ENCODE results near the gene ADGRE2.
"Not testable (repeated sequence)": the region's sequence is repeated elsewhere in the genome, so short reads cannot be mapped to it uniquely, and the experiment has no call there.

Gene ADGRE2

GRCh38 chr19:14792250-14792649 lies 13.9 kb upstream of the ADGRE2 start:
- H3K4me1 ChIP-seq (ENCODE audit: control insufficient read depth, insufficient read depth, low read length); H3K9ac ChIP-seq (ENCODE audit: low read length); DNase-seq (ENCODE audit: low read depth); H3K36me3 ChIP-seq (ENCODE audit: control insufficient read depth, insufficient read depth, low read length, severe bottlenecking); H3K4me3 ChIP-seq (ENCODE audit: low read length); H3K9me3 ChIP-seq (ENCODE audit: control insufficient read depth, low read length); H3K27me3 ChIP-seq (replicated peaks; ENCODE audit: control insufficient read depth, insufficient read depth, low read length): not testable (repeated sequence)

- no peak for DNase-seq (ENCODE audit: low read depth)
- Histone ChIP-seq H3K27me3 (replicated peaks; ENCODE audit: control insufficient read depth, insufficient read depth, low read length) (no peaks in the 10 kb centered on the region), H3K9ac (ENCODE audit: low read length) (no peak overlapping the region), H3K4me3 (ENCODE audit: low read length) (no peak overlapping the region), H3K4me1 (ENCODE audit: control insufficient read depth, insufficient read depth, low read length) (no peaks in the 10 kb centered on the region), H3K9me3 (ENCODE audit: control insufficient read depth, low read length) (no peaks in the 10 kb centered on the region), H3K36me3 (ENCODE audit: control insufficient read depth, insufficient read depth, low read length, severe bottlenecking) (no peaks in the 10 kb centered on the region)
Measured at GRCh38 chr19:14786421-14786851, 8.1 kb upstream of the ADGRE2 start.

- not testable (repeated sequence) for H3K4me1 ChIP-seq (ENCODE audit: control insufficient read depth, insufficient read depth, low read length); H3K9me3 ChIP-seq (ENCODE audit: control insufficient read depth, low read length); H3K36me3 ChIP-seq (ENCODE audit: control insufficient read depth, insufficient read depth, low read length, severe bottlenecking); H3K9ac ChIP-seq (ENCODE audit: low read length); H3K4me3 ChIP-seq (ENCODE audit: low read length); DNase-seq (ENCODE audit: low read depth); H3K27me3 ChIP-seq (replicated peaks; ENCODE audit: control insufficient read depth, insufficient read depth, low read length)
Measured at GRCh38 chr19:14785102-14785793, 6.9 kb upstream of the ADGRE2 start.

GRCh38 chr19:14784730-14785101 lies 6.4 kb upstream of the ADGRE2 start:
- H3K9me3 ChIP-seq (ENCODE audit: control insufficient read depth, low read length); H3K27me3 ChIP-seq (replicated peaks; ENCODE audit: control insufficient read depth, insufficient read depth, low read length); H3K9ac ChIP-seq (ENCODE audit: low read length); H3K4me1 ChIP-seq (ENCODE audit: control insufficient read depth, insufficient read depth, low read length); H3K4me3 ChIP-seq (ENCODE audit: low read length); H3K36me3 ChIP-seq (ENCODE audit: control insufficient read depth, insufficient read depth, low read length, severe bottlenecking); DNase-seq (ENCODE audit: low read depth): not testable (repeated sequence)

GRCh38 chr19:14783410-14783998 lies 5.1 kb upstream of the ADGRE2 start:
- H3K27me3 ChIP-seq (replicated peaks; ENCODE audit: control insufficient read depth, insufficient read depth, low read length); H3K9me3 ChIP-seq (ENCODE audit: control insufficient read depth, low read length); DNase-seq (ENCODE audit: low read depth); H3K4me1 ChIP-seq (ENCODE audit: control insufficient read depth, insufficient read depth, low read length); H3K4me3 ChIP-seq (ENCODE audit: low read length); H3K36me3 ChIP-seq (ENCODE audit: control insufficient read depth, insufficient read depth, low read length, severe bottlenecking); H3K9ac ChIP-seq (ENCODE audit: low read length): not testable (repeated sequence)

GRCh38 chr19:14782626-14783409 lies 4.5 kb upstream of the ADGRE2 start:
- no peak overlapping the region for H3K4me3 ChIP-seq (ENCODE audit: low read length)
- no peak overlapping the region for H3K9ac ChIP-seq (ENCODE audit: low read length)
- H3K4me1 ChIP-seq (ENCODE audit: control insufficient read depth, insufficient read depth, low read length): no peaks in the 10 kb centered on the region
- no peak for DNase-seq (ENCODE audit: low read depth)
- no peaks in the 10 kb centered on the region for H3K36me3 ChIP-seq (ENCODE audit: control insufficient read depth, insufficient read depth, low read length, severe bottlenecking)
- no peaks in the 10 kb centered on the region for H3K27me3 ChIP-seq (replicated peaks; ENCODE audit: control insufficient read depth, insufficient read depth, low read length)
- no peaks in the 10 kb centered on the region for H3K9me3 ChIP-seq (ENCODE audit: control insufficient read depth, low read length)

- H3K9me3 ChIP-seq (ENCODE audit: control insufficient read depth, low read length); H3K9ac ChIP-seq (ENCODE audit: low read length); DNase-seq (ENCODE audit: low read depth); H3K27me3 ChIP-seq (replicated peaks; ENCODE audit: control insufficient read depth, insufficient read depth, low read length); H3K36me3 ChIP-seq (ENCODE audit: control insufficient read depth, insufficient read depth, low read length, severe bottlenecking); H3K4me1 ChIP-seq (ENCODE audit: control insufficient read depth, insufficient read depth, low read length); H3K4me3 ChIP-seq (ENCODE audit: low read length): not testable (repeated sequence)
Measured at GRCh38 chr19:14781713-14782536, 3.6 kb upstream of the ADGRE2 start.

- not testable (repeated sequence) for H3K36me3 ChIP-seq (ENCODE audit: control insufficient read depth, insufficient read depth, low read length, severe bottlenecking); H3K4me1 ChIP-seq (ENCODE audit: control insufficient read depth, insufficient read depth, low read length); H3K4me3 ChIP-seq (ENCODE audit: low read length); DNase-seq (ENCODE audit: low read depth); H3K9ac ChIP-seq (ENCODE audit: low read length); H3K27me3 ChIP-seq (replicated peaks; ENCODE audit: control insufficient read depth, insufficient read depth, low read length); H3K9me3 ChIP-seq (ENCODE audit: control insufficient read depth, low read length)
Measured at GRCh38 chr19:14780622-14781225, 2.4 kb upstream of the ADGRE2 start.

- Histone ChIP-seq H3K4me3 (ENCODE audit: low read length) (no peak overlapping the region), H3K4me1 (ENCODE audit: control insufficient read depth, insufficient read depth, low read length) (no peaks in the 10 kb centered on the region), H3K36me3 (ENCODE audit: control insufficient read depth, insufficient read depth, low read length, severe bottlenecking) (no peaks in the 10 kb centered on the region), H3K9me3 (ENCODE audit: control insufficient read depth, low read length) (no peaks in the 10 kb centered on the region), H3K27me3 (replicated peaks; ENCODE audit: control insufficient read depth, insufficient read depth, low read length) (peaks cover 4% of the 10 kb centered on the region), H3K9ac (ENCODE audit: low read length) (no peak overlapping the region)
- no peak for DNase-seq (ENCODE audit: low read depth)
Measured at GRCh38 chr19:14779151-14779550, 791 bp upstream of the ADGRE2 start.

- not testable (repeated sequence) for H3K4me1 ChIP-seq (ENCODE audit: control insufficient read depth, insufficient read depth, low read length); H3K9me3 ChIP-seq (ENCODE audit: control insufficient read depth, low read length); DNase-seq (ENCODE audit: low read depth); H3K9ac ChIP-seq (ENCODE audit: low read length); H3K27me3 ChIP-seq (replicated peaks; ENCODE audit: control insufficient read depth, insufficient read depth, low read length); H3K4me3 ChIP-seq (ENCODE audit: low read length); H3K36me3 ChIP-seq (ENCODE audit: control insufficient read depth, insufficient read depth, low read length, severe bottlenecking)
Measured at GRCh38 chr19:14777645-14778044, 715 bp downstream of the ADGRE2 start.

Data from adipocyte (in vitro differentiated cells).